NCI-H2107 treated with DMSO at 0.1 percent for 48 hours (cell line): ENCODE results near the gene OSBPL8.
"Not testable (repeated sequence)": the region's sequence is repeated elsewhere in the genome, so short reads cannot be mapped to it uniquely, and the experiment has no call there.

Experiments
- DNase-seq: peaks from one replicate; lab custom pipeline; 2025; ENCODE audit not compliant: unreplicated experiment; lab: John Stamatoyannopoulos, UW

OSBPL8 gene

GRCh38 chr12:76426160-76426559 is 133.4 kb downstream of the OSBPL8 start:
- no peak for DNase-seq

DNA sequence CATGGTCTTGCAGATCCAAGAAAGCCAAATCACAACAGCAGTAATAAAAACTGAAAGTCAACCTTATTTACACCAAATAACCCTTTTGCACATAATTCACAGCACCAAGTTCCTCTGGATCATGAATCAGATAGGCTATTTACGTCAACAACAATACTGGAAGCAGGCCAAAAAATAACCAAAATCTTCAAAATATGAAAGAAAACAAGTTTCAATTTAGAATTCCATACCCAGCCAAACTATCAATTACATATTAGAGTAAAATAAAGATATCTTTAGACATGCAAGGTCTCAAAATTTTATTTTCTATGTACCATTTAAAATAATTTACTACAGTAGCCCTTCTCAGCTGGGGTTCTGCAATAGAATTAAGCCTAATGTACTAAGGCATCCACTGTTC is 134.6 kb downstream of the OSBPL8 start:
- DNase-seq, result no peak

DNA sequence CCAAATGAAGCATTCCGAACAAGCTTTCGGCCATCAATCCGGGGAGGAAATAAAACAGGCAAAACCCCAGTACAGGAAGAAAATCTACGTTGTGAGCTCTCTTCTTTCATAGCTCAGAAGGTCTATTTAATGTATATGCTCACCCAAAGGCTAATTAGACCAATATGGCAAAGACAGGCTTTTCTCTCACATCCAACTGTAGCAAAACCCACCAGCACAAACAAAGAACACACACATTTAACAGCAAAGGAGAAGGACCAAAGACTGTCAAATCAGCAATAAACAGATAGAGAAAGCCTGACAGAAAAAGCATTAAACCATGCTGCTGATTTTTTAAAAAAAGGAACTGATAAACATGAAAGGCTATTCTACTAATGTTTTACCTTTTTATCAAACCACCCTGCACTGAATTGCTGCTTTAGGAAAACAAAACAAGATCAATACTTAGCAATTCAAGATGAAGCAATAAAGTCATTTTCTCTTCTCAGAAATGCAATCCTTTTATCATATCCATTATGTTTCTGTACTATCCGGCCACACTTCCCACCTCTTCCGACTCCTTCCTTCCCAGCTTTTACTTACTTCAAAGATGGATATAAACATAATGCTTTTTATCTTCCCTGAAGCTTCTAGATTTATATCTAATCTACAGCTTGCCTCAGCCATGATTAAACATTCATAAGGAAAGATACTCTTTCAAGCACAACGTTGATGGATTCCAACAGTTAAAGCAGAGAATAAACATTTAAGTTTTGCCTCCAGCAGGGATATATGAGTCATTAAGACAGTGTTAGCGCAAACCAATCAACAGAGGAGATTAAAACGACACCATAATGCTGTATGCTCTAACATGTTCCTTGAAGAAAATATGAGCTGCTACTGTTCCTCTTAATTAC is 136.8 kb downstream of the OSBPL8 start:
- DNase-seq, result no peak

- no peak for DNase-seq
Observed at GRCh38 chr12:76422154-76422542, 137.4 kb downstream of the OSBPL8 start.

DNA sequence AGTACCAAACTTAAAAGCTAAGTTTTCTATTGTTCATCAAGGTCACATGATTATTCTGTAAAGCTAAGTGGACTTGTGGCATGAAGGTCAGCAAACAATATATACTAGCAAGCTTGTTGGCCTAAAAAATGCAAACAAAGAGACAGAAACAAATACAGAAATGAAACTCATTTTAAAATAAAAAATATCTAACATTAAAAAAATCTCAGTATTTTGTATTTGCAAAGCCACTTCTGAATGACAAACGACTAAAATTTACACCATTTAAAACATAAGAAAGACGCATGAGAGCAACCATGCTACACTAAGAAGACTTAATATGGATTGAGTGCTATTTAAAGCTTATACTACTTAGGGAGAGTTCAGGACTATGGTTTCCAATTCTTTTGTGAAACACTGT is 138.5 kb downstream of the OSBPL8 start:
- DNase-seq, result no peak

- no peak for DNase-seq
Observed at GRCh38 chr12:76420222-76420621, 139.3 kb downstream of the OSBPL8 start.

DNA sequence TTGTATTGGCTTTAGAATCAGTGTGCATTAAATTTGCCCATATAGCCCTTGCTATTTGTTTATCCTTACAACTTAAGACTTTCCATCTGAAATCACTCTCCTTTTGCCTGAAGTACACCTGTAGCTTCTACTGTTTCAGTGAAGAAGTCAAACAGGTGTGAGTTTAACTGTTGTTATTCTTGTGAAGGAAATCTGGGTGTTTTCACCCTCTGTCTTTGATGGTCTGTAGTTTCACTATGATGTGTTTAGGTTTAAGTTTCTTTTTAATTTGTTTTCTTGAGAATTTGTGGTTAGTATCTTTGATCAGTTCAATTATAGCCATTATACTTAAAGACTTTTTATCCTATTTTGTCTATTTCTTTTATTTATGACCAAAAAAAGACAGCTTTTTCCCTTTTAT is 142.5 kb downstream of the OSBPL8 start:
- DNase-seq, result no peak

- no peak for DNase-seq
Observed at GRCh38 chr12:76413121-76413520, 146.4 kb downstream of the OSBPL8 start.

DNA sequence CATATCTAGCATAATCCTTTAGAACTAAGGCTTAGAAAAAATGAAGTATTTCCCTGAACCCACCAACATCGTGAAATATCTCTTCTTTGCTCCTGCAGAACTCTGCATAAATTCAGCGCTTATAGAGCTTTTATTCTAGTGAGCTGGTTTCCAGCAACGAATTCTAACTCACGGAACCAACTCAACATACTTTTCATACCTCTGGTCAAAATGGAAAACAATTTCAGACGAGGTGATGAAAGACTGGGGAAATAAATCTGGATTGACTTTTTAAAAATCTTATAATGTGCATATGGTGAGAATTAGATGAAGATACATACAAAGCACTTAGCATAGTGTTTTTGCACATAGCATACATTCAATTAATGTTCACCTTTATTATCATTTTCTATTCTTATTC is 148.8 kb downstream of the OSBPL8 start:
- DNase-seq, result no peak

- DNase-seq, result no peak
Observed at GRCh38 chr12:76410371-76410770, 149.2 kb downstream of the OSBPL8 start.

DNA sequence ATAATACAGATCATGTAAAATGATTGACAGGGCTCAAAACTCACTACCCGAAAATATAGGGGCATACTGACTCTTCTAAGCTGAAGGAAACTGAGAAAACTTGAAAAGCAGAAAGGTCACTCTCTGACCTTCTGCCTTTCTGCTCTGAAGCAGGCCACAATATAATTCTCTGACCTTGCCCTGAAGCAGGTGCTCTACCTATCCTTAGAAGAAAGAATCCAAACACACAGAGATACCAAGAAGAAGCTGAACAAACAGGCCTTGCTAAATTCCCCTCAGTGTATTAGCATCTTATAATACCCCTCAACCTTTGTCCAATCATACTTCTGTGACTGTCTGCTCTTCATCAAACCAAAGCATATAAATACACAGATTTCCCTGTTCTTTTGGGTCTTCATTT is 150.5 kb downstream of the OSBPL8 start:
- DNase-seq, result no peak

GRCh38 chr12:76407710-76408109 is 151.9 kb downstream of the OSBPL8 start:
- no peak for DNase-seq

GRCh38 chr12:76402259-76402658 is 157.3 kb downstream of the OSBPL8 start:
- DNase-seq, result no peak

DNA sequence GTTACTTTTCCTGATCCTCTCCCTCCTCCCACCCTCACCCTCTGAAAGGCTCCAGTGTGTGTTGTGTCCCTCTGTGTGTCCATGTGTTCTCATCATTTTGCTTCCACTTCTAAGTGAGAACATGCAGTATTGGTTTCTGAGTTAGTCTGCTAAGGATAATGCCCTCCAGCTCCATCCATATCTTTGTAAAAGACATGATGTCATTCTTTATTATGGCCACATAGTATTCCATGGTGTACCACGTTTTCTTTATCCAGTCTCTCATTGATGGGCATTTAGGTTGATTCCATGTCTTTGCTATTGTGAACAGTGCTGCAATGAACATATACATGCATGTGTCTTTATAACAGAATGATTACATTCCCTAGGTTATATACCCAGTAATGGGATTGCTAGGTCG is 159.4 kb downstream of the OSBPL8 start:
- DNase-seq, result no peak

GRCh38 chr12:76399040-76399439 is 160.5 kb downstream of the OSBPL8 start:
- DNase-seq, result no peak

DNA sequence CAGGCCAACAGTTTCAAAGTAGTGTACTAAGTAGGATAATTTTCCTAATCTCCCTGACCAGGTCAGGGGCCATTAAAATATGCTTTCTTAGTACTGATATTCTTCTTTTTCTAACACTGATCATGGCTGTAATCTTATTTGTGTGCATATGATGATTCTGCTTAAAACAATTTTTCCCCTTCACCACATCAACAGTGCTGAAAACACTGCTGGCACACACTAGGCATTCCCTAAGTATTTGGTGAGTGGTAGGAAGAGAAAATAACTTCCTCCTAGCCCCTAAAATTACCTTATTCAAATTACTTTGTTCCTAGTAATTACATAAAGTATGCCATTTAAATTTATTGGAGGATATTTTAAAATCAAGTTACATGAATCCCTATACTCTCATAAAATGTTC is 161.5 kb downstream of the OSBPL8 start:
- no peak for DNase-seq

GRCh38 chr12:76391461-76391860 is 168.1 kb downstream of the OSBPL8 start:
- no peak for DNase-seq

DNA sequence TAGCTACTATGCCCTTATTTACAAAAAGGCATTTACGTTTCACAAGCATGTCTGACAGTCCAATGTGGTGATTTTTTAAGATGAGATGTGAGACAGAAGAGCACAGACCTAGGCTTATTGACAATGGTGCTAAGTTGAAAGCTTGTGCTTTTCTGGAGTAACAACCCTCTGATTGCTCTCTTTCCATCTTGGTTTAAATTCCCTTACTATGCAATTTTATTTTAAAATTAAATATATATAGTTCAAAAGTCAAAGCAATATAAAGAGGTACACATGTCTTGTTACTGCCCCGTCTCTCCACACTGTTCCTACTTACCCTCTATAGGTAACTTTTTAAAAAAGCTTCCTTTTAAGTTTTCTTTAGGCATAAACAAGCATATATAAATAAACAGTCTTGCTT is 172.0 kb downstream of the OSBPL8 start:
- DNase-seq, result no peak

DNA sequence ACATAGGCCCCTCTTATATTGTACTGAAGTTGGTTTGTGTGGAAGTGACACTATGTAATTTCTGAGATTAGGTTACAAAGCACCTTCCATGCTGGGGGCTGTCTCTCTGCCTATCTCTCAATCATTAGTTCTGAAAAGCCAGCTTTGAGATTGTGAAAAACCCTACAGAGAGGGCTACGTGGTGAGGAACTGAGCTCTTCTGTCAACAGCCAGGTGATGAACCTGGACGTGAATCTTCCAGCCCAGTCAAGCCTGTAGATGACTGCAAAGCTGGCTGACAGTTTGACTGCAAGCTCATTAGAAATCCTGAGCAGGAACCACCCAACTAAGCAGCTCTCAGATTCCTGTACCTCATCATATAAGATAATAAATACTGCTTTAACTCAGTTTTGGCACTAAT is 175.0 kb downstream of the OSBPL8 start:
- no peak for DNase-seq

DNA sequence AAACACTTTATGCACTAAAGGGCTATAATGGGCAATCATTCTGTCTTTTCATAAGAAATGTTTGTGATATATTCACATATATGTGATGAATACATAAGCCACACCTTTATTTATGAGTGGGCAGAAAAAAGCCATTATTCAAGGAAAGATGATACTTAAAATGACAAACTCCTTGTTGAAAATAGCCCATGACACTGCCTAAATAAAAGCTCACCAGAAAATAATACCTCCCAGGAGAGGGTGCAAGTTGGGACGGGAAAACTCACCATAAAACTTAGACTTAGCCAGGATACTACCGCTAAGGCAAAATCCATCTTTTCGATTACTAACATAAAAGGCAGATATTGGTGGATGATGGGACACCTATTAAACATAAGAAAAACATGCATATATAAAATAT is 175.6 kb downstream of the OSBPL8 start:
- no peak for DNase-seq

GRCh38 chr12:76379261-76379660 is 180.3 kb downstream of the OSBPL8 start:
- no peak for DNase-seq

- not testable (repeated sequence) for DNase-seq
Observed at GRCh38 chr12:76376876-76377275, 182.7 kb downstream of the OSBPL8 start.

DNA sequence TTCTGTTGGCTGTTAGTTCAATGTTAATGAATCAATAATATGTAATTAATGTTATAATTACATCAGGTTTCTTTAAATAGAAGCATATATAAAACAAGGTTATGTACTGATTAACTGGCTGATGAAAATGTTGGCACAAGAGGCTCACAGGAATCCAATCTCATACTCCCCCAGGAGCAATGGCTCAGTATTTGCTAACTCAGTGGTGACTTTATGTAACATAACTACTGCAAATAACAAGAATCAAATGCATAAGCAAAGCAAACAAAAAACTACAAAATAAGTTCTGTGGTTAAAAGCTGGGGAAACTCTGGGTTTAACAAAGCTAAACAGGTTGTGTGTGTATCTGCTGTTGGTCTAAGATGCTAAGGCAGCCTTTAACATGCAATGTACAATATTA is 183.6 kb downstream of the OSBPL8 start:
- no peak for DNase-seq
